Measurements from ENCODE around the gene MTHFSD. TPM values are rescaled to one million over a fixed set of nuclear protein-coding genes. Genes with fewer than 3 reads are reported as not detected.
A peak's percentile ranks its signal among the peaks of the same experiment; 100 is the strongest.

Gene MTHFSD
- total RNA-seq, 1 experiment from 2014 or later: 4.7 TPM

DNA sequence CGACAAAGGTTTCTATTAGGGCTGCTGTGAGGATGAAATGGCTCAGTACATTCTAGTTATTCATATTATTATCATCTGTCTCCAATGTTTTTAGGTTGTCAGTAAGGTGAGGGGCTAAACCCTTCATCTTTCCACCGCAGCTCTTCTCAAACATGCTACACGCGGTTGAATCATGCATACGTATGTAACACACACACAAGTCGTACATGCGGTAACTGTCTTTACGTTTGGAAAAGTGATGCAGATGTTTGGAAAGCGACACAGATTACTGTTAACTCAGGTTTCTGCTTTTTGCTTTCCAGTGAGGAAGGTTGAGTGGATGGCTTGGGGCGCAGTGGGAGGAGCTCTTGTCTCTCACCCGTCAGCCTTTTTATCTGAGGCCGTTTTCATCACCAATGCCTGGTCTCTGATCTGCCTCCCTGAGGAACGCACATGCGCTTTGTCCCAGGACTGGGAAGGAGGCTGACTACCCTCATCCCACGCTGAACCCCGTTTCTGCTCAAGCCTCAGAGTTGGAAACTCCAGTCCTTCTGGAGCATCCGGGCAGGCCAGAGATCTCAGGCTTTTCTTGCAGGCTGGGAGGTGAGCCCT is 20.2 kb upstream of the MTHFSD start:
- Histone ChIP-seq H3K23me2 (ENCODE audit: insufficient read length, low read depth, low read length, poor library complexity, severe bottlenecking) (peaks cover 14% of the 10 kb centered on the region), H4K5ac (ENCODE audit: insufficient read length, low read depth, low read length) (no peak overlapping the region), H3K27ac (ENCODE audit: insufficient read length, low read depth, low read length) (no peak overlapping the region), H3K9ac (ENCODE audit: extremely low read depth, insufficient read length, low read length) (no peak overlapping the region), H2BK120ac (ENCODE audit: low read depth, low read length, poor library complexity, severe bottlenecking) (no peak overlapping the region), H4K8ac (replicated peaks; ENCODE audit: insufficient read length, low read depth, low read length) (no peak overlapping the region), H2AK5ac (ENCODE audit: insufficient read length, low read length) (no peak overlapping the region), H3K4ac (ENCODE audit: low read depth, low read length) (no peak overlapping the region), H3K4me1 (ENCODE audit: insufficient read depth, low read length) (peaks cover 14% of the 10 kb centered on the region; the same call in 1 of the 2 replicates), H2BK15ac (ENCODE audit: low read depth, low read length) (no peak overlapping the region), H4K91ac (ENCODE audit: insufficient read length, low read depth, low read length) (no peak overlapping the region), H3K23ac (ENCODE audit: insufficient read length, low read depth, low read length) (no peak overlapping the region), H3K9me3 (ENCODE audit: control insufficient read depth, low read depth, low read length) (no peaks in the 10 kb centered on the region), H2BK20ac (ENCODE audit: low read depth, low read length, poor library complexity, severe bottlenecking) (no peak overlapping the region), H2BK5ac (ENCODE audit: insufficient read length, low read length) (no peak overlapping the region), H4K20me1 (ENCODE audit: control insufficient read depth, insufficient read depth, insufficient read length) (no peaks in the 10 kb centered on the region), H3T11ph (ENCODE audit: low read length) (no peak overlapping the region), H3K4me2 (ENCODE audit: insufficient read depth, insufficient read length, low read length) (peak overlapping the region; percentile 54), H3K14ac (ENCODE audit: insufficient read depth, low read length) (no peak overlapping the region), H3K79me1 (ENCODE audit: insufficient read depth, low read depth, low read length, poor library complexity, severe bottlenecking) (no peaks in the 10 kb centered on the region), H3K18ac (ENCODE audit: insufficient read length, low read depth, low read length) (no peak overlapping the region), H3K79me2 (ENCODE audit: insufficient read depth, low read length) (no peaks in the 10 kb centered on the region), H3K56ac (ENCODE audit: insufficient read length, low read depth, low read length) (no peak overlapping the region), H2AFZ (ENCODE audit: low read length) (no peak overlapping the region), H2BK12ac (ENCODE audit: insufficient read length, low read depth, low read length) (no peak overlapping the region), H3K27me3 (ENCODE audit: insufficient read depth, low read length) (peaks cover 84% of the 10 kb centered on the region)
- Mint-ChIP-seq H3K9me3 (peaks cover 3 to 5% of the 10 kb centered on the region in 2 experiments; a peak in 3 of 5 replicates), H3K27ac (no peak overlapping the region), H3K27me3 (ENCODE audit: low read depth) (peaks cover 97% of the 10 kb centered on the region), H3K4me3 (peak overlapping the region in 1 of 2 experiments; percentile 94; a peak in 4 of 5 replicates), H3K4me1 (peaks cover 46 to 59% of the 10 kb centered on the region in 2 experiments), H3K36me3 (ENCODE audit: insufficient read depth in 1 of 3, low read depth in 3 of 3) (peaks cover 0 to 1% (median 0%) of the 10 kb centered on the region in 3 experiments; a peak in 2 of 7 replicates)
- DNase-seq: no peak
- WGBS (ENCODE audit: extremely low coverage, insufficient read length, low lambda C conversion rate): no CpG with 5 or more reads among the region's 17 CpGs
- TF ChIP-seq CTCF (conservative IDR thresholded peaks at IDR 0.05): no peak
